KOPT-K1 (cell line): ENCODE data around the gene ENHO.

Experiments used
- H3K27ac ChIP-seq: fragments of 200-600 bp; sonication (generic); 2 replicates; pipeline ENCODE4 v1.5.1; 2016; ENCODE audit warnings: antibody characterized with exemption, mild to moderate bottlenecking, low read depth, low read length; ENCODE audit not compliant: poor library complexity, severe bottlenecking
- H3K36me3 ChIP-seq: fragments of 200-600 bp; sonication (generic); 2 replicates; pipeline ENCODE4 v1.5.1; 2017; ENCODE audit warnings: antibody characterized with exemption, mild to moderate bottlenecking, low read length, moderate library complexity; ENCODE audit not compliant: insufficient read depth
- H3K9me3 ChIP-seq: fragments of 200-600 bp; sonication (generic); 2 replicates; pipeline ENCODE4 v1.5.1; 2017; ENCODE audit warnings: antibody characterized with exemption, low read length, mild to moderate bottlenecking; ENCODE audit not compliant: insufficient read depth, poor library complexity, severe bottlenecking

The ENHO gene

DNA sequence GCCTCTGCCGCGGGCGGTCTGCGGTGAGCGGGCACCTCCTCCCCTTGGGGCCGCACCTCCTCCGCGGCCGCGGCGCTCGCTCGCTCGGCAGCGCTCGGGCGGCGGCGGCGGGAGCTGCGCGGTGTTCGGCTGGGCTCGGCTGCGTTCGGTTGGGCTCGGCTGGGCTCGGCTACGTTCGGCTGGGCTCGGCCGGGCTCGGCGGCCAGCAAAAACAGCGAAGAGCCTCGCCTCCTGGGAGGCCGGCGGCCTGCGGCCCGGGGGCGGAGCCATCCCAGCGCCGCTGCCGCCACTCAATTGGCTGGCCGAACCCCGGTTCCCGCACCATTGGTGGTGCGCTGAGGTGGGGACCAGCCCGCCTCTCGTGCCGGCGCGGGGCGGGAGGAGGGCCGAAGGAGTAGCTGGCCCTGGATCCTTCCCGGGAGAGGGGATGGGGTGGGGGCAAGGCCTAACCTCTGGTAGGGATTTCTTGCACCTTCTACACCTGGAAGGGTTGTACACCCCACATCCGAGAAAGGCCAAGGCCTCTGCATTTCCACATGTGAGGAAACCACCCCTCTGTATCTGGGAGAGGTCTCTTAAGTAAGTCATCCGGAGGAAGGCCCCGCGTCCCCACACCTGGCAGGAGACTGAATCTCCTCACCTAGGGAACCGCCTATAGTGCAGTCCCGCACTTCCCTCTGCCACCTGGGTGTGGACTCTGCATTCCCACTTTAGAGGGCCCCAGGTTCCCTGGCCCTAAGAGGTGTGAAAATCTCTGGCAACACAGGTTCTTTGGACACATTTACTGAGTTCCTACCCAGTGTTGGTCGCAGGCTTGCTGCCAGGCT is at the start of gene ENHO:
Gene ENHO (minus strand): TSS at position 20 of the 827 bp plus-strand sequence. CDS start 1,295 bp downstream, outside the sequence.
- no peak within 1 kb of the TSS for H3K27ac ChIP-seq
- H3K9me3 ChIP-seq, result no peaks in the 10 kb centered on the region
- H3K36me3 ChIP-seq, result no peaks in the 10 kb centered on the region

DNA sequence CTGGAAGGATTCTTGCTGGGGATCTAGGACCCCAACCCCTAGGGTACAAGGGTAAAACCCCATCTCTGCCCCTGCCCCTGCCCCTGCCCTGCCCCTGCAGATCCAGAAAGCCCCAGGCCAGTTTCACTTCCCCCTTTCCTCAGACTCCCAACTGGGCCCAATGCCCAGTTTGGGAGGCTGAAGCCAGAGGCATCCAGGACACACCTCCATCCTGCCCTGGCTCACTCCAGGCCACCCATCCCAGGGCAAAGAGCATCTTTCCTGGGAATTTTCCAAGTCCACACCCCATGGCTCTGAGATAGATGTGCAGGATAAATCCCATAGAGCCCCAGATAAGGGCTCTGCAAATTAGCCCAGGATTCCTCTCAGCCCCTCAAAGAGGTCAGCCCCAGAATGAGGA is 49.3 kb upstream of the ENHO start:
- no peaks in the 10 kb centered on the region for H3K9me3 ChIP-seq
- no peak overlapping the region for H3K27ac ChIP-seq

DNA sequence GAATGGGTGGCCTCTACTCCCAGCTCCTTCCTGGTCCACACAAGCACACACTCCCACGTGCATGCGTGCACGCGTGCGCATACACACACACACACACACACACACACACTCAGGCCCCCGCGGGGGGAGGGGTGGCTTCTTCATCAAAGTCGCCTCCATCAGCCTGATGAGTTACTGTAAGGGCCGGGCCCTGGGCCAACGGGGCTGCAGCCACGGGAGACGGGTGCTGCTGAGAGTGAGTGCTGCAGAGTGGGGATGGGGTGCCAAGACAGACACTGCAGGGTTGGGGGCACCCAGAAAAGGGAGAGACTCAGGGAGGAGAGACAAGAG is 48.7 kb upstream of the ENHO start:
- H3K27ac ChIP-seq, result no peak overlapping the region
- no peaks in the 10 kb centered on the region for H3K36me3 ChIP-seq
- no peaks in the 10 kb centered on the region for H3K9me3 ChIP-seq

More for the DNA sequence above, 49.3 kb upstream of the ENHO start:
- no peaks in the 10 kb centered on the region for H3K36me3 ChIP-seq

DNA sequence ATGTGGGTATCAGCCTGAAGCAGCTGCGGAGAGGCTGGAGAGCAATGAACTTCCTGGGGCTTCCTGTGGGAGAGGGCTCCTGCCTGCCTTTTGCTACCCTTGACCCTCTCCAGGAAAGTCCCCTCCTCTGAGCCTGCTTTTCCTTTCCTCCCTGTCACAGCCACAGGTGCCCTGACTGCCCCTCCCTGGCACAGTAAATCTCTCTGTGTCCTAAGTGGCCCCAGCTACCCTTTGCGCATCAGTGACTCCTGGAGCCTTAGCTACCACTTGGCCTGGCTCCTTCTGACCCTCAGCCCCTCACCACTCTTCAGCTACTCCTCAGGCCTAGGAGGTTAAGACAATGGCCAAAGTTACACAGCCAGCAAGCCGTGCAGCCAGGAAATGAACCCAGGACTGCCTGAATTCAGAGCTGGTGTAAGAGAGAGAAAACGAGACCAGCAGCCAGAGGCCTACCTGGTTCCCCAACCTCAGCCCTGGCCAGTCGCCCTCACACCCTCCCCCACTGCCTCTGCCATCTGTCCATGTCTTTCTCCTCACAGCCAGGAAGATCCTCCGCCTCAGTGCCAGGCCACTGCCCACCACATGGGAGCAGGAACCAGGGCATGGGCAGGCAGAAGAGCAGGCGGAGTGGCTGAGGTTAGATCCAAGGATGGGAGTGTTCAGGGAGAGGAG is 48.2 kb upstream of the ENHO start:
- Histone ChIP-seq H3K9me3 (no peaks in the 10 kb centered on the region), H3K36me3 (no peaks in the 10 kb centered on the region), H3K27ac (no peak overlapping the region)

DNA sequence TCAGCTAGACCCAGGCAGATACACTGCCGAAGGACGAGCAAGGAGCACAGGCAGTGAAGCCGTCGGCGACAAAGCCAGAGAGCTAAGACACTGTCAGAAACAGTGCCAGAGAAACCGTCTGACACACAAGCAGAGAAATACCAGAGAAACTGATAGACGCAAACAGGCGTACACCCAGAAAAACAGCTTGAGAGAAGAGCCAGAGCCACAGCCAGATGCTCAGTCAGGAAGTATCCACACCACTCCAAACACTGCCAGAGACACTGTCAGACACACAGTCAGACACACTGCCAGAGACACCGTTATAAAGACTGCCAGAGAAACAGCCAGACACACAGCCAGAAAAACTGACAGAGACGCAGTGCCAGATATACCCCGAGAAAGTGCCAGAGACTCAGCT is 47.6 kb upstream of the ENHO start:
- no peaks in the 10 kb centered on the region for H3K9me3 ChIP-seq
- H3K27ac ChIP-seq, result no peak overlapping the region
- H3K36me3 ChIP-seq, result no peaks in the 10 kb centered on the region

DNA sequence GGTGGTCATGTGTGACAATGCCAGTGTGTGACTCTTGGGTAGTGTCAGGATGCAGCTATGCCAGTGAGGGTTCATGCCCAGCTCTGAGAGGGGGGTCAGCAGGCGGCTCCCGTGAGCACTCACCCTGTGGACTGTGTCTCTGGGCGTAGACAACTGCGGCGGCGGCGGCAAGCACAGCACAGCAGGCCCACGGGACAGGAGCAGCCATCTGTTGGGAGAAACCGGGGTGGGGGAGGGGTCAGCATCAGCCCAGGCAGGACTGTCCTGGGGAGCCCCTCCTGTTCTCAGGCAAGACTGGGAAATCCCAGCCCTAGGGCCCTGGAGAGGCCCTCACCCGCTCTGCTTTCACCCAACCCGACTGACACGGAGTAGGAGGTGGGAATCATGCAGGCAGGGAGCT is 46.0 kb upstream of the ENHO start:
- Histone ChIP-seq H3K9me3 (no peaks in the 10 kb centered on the region), H3K36me3 (no peaks in the 10 kb centered on the region), H3K27ac (no peak overlapping the region)

DNA sequence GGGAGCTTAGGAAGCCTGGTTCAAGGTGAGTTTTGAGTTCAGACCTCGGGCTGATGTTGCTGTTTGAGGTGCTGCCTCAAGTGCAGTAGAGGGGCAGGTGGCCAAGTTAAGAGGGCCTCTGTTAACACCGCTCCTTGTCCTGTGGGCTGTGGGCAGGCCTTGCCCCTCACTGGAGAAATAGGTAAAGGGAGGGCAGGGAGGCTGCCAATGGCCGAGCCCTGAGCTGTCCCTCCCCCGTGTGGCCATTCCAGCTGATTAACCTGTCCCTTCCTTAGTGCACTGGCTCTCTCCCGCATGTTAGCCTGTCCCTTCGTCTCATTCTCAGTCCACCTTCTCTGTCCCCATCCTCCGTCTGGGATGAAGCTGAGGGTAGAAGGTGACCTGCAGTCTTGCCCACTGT is 45.3 kb upstream of the ENHO start:
- Histone ChIP-seq H3K36me3 (no peaks in the 10 kb centered on the region), H3K27ac (no peak overlapping the region)

DNA sequence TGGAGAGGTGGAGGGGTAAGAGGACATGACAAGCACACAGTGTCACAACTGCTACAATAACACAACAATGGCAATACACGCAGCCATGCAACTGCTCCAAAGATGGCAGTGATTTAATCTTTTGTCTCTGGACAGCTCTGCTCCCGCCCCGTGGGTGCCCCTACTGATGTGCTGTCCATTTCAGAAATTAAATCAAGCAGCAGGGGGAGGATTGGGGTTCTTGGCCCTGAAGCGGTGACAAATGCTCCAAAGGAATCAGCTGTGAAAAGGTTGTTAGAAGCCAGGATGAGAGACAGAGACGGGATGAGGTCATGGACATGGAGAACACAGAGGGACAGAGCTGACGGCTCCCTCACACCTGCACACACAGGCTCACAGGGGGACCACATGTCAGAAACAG is 44.2 kb upstream of the ENHO start:
- H3K27ac ChIP-seq, result no peak overlapping the region

More for the DNA sequence above, 45.3 kb upstream of the ENHO start:
- no peaks in the 10 kb centered on the region for H3K9me3 ChIP-seq

DNA sequence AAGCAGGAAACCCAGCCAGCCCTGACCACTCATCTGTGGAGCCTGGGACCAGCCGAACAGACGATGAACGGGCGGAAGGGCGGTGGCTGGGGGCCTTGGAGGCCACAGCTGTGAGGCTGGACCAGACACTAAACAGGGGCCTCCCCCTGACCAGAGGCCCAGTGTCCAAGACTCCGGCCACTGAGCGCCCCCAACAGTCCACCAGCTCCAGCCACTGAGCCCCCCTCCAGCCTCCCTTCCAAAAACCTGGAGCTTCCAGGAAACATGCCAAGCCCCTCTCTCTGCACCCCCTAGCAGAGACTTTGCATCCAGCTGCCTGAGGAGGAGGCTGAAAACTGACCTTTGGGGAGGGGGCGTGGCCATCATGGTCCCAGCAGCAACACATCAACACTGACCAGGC is 43.5 kb upstream of the ENHO start:
- no peak overlapping the region for H3K27ac ChIP-seq

More for the DNA sequence above, 44.2 kb upstream of the ENHO start:
- Histone ChIP-seq H3K36me3 (no peaks in the 10 kb centered on the region), H3K9me3 (peaks cover 2% of the 10 kb centered on the region)

DNA sequence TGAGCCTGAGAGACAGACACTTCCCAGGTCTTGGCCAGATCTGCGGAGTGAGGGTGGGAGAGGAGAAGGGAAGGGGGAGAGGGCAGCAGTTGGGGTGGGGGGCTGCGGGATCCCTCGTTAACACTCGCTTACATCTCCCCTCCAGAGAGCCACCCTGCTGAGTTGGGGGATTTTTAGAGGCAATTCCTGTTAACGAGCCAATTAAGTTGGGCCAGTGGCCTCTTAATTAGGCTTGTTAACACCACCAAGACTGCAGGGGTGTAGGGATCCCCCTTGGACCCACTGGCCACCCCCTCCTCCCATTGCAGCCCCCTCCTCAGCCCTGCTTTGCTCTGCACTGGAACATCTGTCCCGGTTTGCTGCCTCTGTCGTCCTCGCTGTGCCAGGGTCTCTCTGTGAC is 43.1 kb upstream of the ENHO start:
- Histone ChIP-seq H3K36me3 (no peaks in the 10 kb centered on the region), H3K27ac (no peak overlapping the region), H3K9me3 (peaks cover 4% of the 10 kb centered on the region)

More for the DNA sequence above, 43.5 kb upstream of the ENHO start:
- H3K36me3 ChIP-seq, result no peaks in the 10 kb centered on the region
- peaks cover 4% of the 10 kb centered on the region for H3K9me3 ChIP-seq

DNA sequence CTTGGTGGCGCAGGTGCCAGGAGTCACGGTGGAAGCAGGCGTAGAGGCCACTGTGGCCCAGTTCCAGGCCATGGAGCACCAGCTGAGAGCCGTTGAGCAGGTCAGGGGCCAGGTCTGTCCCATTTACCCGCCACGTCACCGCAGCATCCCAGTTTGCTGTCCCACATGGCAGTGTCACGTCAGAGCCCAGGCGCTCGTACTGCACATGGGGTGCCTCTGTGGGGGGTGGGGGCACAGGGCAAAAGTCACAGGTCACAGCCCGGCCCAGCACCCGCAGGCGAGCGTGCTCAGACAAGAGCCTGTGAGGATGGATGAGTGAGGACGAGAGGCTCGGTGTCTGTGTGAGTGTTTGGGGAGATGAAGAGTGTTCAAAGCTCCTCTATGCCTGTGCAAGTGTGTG is 41.8 kb upstream of the ENHO start:
- peaks cover 4% of the 10 kb centered on the region for H3K9me3 ChIP-seq
- H3K36me3 ChIP-seq, result no peaks in the 10 kb centered on the region
- H3K27ac ChIP-seq, result no peak overlapping the region

DNA sequence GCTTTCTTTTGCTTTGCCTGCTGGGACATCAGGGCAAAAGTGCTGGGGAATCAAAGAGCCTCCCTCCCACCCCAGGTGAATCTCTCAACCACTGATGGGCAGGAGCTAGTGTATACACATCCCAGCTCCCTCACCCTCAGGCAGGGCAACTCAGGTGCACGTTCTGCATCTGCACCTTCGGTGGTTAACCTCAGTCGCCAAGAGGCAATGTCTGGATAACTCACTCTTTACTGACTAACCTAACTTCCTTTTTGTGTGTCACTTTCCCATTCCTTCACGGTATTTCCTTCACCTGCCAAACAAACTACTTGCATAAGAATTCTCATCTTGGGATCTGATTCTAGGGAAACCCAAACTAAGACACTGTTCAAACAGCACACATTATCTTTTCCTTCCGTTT is 40.5 kb upstream of the ENHO start:
- Histone ChIP-seq H3K9me3 (peaks cover 4% of the 10 kb centered on the region), H3K27ac (no peak overlapping the region), H3K36me3 (no peaks in the 10 kb centered on the region)

DNA sequence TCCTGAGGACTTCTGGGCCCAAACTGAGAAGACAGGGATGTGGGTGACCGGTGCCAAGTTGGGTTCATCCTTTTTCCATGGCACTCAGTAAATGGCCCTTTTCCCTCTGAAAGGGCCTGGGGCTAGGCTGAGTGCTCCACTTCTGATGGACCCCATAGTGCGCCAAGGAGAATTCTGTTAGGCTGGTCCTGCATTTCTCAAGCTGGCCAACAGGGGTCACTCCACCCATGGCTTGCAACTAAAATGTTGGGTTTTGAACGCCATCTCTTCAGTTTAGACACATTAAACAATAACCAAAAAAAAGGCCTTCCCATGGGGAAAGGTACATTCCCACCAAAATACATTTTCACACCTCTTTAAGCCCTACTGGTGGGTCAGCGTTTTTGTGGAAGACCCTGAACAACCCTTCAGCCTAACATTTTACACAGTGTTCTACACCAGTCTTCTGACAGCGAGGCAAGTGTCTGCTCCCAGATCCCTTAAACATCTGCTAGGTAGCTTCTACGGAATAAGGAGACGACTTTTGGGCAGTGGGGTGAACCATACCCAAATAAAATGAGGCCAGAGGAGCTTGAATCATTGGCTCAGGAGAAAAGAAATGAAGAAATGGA is 39.5 kb upstream of the ENHO start:
- no peak overlapping the region for H3K27ac ChIP-seq
- no peaks in the 10 kb centered on the region for H3K36me3 ChIP-seq
- H3K9me3 ChIP-seq, result peaks cover 4% of the 10 kb centered on the region

DNA sequence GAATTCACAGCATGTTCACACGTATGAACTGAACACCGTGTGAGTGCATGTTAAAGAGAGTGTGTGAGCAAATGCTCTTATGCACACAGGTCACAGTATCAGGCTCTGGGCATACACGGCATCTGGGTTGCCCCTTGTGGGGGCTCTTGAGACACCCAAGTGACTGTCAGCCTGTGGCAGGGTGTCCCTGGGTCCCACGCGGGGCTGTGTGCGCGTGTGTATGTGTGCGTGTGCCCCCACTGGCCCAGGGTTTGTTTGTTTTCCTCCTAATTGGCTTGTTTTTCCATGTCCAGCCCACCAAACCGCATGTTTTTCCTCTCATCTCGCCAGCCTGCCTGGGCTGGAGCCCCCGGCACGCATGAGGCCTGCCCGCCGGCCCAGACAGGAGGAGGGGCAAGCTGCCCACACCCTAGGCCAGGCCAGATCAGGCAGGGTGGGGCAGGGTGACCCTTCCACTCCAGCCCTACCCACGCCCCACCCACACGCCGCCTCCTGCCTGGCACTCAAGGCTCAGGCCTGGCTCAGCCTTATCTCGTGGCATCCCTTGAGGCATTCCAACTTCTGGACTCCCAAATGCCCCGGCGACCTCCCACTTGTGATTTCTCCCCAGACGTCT is 37.9 kb upstream of the ENHO start:
- Histone ChIP-seq H3K36me3 (no peaks in the 10 kb centered on the region), H3K9me3 (peaks cover 4% of the 10 kb centered on the region), H3K27ac (no peak overlapping the region)
